NCI-H2171 (cell line): ENCODE measurements around the gene KCTD8.
A peak's percentile ranks its signal among the peaks of the same experiment; 100 is the strongest.

Experiments
- DNase-seq: peaks from one replicate; lab custom pipeline; 2025; lab: John Stamatoyannopoulos, UW

The KCTD8 gene

DNA sequence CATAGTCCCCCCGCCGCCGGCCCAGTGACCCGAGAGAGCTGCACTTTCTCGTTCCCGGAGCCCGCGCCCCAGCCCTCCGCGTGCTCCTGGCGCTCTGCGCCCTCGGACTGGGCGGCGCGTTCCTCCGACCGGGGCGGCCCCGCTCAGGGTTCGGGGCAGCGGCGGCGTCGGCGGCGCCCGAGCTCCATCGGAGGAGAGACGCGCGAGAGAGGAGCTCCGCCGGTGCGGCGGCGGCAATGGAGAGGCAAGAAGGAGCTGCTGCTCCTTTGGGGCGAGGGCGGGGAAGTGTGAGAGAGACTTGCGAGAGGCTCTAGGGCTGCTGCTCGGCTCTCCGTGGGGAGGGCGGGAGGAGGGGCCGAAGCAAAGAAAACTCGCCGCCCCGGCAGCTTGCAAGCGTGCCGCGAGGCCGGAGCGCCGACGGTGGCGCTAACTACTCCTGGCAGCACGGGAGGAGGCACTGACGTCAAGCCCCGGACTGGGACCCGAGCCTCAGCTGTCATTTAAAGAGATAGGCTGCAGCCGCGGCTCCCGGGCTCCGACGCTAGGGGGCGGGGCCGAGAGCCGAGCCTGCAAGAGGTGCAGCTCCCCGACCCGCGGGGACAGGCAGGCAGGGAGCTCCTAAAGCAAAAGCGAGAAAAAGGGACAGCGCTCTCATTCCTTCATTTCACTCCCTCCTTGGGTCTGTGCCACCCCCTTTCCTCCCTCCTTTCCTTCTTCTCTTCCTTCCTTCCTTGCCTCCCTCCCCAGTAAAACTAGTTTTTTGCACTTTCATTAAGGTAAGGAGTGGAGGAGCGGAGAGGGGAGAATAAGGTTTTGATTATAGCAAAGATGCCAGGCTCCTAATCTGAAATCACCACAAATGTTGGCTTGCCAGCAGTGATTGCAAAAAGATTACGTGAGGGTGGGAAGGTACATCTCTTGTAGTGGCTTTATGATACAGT, at the start of gene KCTD8:
Gene KCTD8, minus strand, starts transcription at position 289 of the 941 bp plus-strand sequence.
- peak; percentile 76 for DNase-seq

DNA sequence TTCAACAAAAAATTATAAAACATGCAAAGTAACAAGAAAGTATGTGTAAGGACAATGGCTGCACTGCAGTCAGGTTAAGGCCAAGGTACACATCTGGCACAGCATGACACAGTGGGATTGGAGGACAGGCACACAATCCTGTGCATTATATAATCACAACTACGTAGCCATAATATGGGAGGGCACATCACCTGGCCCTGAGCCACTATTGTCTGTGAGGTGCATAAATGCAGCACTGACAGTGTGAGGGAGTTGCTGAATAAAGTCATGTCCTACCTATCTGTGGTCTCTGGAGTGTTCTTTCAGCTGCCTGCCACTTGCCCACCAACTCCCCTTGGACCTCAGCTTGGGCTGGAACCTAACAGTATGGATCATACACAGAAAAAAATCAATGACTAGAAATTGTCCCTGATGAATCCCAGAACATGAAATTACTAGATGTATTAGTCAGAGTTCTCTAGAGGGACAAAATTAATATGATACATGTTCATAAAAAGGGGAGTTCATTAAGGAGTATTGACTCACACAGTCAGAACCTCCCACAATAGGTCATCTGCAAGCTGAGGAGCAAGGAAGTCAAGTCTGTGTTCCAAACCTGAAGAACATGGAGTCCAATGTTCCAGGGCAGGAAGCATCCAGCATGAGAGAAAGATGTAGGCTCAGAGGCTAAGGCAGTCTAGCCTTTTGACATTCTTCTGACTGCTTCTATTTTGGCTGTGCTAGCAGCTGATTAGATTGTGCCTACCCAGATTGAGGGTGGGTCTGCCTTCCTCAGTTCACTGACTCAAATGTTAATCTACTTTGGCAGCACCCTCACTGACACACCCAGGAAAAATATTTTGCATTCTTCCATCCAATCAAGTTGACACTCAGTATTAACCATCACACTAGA, 46.4 kb upstream of the KCTD8 start:
- no peak for DNase-seq

- peak; percentile 0 for DNase-seq
Measured at GRCh38 chr4:44493924-44494323, 45.3 kb upstream of the KCTD8 start.

DNA sequence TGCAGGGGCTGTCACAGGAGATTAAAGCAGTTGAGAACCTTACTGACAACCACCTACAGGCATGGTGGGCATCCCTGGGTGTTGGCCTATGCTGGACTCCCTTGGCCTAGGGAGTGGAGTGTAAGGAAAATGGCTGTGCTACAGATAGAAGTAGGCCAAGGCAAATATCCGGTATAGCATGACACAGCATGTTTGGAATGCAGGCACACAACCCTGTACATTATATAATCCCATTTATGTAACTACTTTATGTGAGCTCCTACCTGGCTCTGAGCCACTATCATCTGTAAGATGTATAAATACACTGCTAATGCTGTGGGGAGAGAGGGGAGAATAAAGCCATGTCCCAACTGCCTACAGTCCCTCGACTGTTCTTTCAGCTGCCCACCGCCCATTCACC, 38.7 kb upstream of the KCTD8 start:
- no peak for DNase-seq

DNA sequence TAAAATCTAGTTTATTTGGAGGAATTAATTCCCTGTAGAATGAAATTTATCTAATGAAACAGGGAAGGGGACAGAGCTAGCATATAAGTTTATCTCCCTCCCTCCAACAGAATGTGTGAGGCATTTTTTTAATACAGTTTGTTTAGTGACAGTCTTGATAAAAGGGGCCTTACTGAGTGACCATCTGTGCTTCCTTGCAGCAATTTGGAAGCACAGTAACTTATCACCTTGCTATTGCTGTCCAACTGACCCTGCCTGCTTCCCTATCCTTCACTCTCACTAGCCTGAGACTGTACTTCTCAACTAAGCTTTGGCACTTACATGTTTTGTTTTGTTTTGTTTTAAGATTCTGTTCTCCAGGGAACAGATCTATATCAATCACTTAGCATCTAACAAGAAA, 31.1 kb upstream of the KCTD8 start:
- DNase-seq, result no peak

GRCh38 chr4:44462259-44462658, 13.7 kb upstream of the KCTD8 start:
- no peak for DNase-seq

GRCh38 chr4:44447563-44448504, 775 bp downstream of the KCTD8 start:
- peak; percentile 6 for DNase-seq

- DNase-seq, result peak; percentile 61
Measured at GRCh38 chr4:44446801-44447562, 1.6 kb downstream of the KCTD8 start.

DNA sequence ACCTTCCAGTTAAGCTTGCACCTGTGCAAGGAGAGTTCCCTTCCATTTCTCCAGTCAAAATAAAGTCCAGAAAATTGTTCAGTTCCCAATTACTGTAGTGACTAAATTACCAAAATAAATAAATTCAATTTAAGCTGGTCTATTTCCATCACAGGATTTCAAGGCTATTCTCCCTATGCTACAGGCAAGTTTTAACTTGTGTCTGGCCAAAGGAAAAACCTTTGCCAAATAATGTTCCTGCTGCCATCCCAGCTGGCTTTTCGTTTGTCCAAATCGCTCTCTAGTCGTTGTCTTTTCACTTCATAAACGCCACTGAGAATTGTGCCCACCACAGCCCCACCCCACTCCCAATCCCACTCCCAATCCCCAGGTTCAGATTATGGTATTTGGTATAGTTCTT, 2.4 kb downstream of the KCTD8 start:
- no peak for DNase-seq

GRCh38 chr4:44438687-44439086, 9.9 kb downstream of the KCTD8 start:
- no peak for DNase-seq

GRCh38 chr4:44434247-44434646, 14.4 kb downstream of the KCTD8 start:
- DNase-seq, result no peak

GRCh38 chr4:44425614-44426208, 22.9 kb downstream of the KCTD8 start:
- DNase-seq, result no peak

GRCh38 chr4:44422912-44423311, 25.7 kb downstream of the KCTD8 start:
- DNase-seq, result no peak

DNA sequence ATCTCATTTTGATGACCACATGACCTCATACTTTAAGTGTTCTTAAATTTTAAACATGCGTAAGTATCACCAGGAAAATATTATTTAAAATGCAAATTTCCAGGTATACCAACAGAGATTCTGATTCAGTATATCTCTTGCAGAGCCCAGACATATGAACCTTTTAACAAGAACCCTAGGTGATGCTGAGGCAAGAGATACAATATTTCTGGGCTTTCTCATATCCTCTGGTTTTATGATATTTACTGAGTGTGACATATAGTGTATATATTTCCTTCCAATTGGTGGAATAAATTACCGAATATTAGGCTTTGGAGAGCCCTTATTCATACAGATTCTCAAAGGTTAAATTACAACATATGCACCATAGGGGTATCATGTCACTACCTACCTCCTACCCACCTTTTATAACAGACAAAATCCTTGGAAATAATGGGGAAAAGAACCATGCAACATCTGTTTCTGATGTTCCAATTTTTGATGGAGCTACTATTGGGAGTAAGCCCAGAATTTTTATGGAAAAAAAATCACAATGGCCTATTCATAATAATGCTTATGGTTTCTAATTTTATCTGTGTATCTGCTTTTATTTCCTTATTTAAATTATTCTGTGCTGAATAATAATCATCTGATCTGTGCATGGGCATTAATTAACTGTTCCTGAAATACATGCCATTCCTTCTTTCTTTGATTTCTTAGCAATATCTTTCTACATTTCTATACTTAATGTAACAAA, 27.1 kb downstream of the KCTD8 start:
- DNase-seq, result no peak

DNA sequence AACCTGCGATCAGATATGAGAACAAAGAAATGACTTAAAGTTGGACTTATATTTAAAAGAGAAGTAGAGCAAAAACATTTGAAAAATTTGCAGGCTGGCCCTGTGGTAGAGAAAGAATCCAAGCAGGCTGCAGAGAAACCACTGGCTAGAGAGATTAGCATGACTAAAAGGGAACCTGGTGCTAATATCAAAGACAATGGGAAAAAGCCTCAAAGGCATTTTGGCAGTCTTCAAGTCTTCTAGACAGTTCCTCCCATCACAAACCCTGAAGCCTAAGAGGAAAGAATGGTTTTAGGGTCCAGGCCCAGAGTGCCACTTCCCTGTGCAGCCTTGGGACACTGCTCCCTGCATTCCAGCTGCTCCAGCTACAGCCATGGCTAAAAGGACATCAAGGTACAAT, 33.4 kb downstream of the KCTD8 start:
- DNase-seq, result no peak

GRCh38 chr4:44368413-44369167, 80.0 kb downstream of the KCTD8 start:
- no peak for DNase-seq

DNA sequence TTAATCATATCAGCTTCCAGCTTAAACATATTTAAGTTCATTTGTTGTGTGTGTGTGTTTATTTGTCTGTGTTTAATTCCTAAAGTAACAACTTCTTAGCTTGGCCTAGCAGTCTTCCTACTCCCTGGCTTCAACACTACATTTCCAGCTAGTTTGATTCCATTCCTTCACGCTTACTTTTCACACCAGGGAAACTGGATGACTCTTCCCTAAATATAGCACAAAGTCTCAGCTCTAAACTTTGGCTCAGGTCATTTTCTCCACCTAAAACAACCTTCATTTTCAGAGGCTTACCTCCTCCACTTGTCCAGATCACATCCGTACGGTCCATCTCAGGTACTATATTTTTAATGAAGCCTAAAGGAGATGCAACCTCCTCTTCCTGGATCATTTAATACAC, 94.4 kb downstream of the KCTD8 start:
- no peak for DNase-seq

GRCh38 chr4:44351069-44351468, 97.5 kb downstream of the KCTD8 start:
- no peak for DNase-seq

DNA sequence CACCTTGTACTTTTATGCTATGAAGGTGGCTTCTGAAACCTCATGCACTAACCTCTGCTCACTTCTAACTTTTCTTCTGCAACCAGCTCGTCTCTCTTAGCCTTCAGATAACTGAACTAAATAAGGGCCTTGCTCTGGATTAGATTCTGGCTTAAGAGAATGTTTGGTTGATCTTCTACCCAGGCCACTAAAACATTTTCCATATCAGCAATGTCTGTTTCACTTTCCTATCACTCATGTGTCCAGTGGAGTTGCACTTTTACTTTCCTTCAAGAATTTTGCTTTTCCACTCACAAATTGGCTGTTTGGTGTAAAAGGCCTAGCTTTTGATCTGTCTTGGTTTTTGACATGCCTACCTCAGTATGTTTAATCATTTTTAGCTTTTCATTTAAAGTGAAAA, 105.8 kb downstream of the KCTD8 start:
- no peak for DNase-seq
